Peyer's patch (tissue), 4 donors: ENCODE measurements around the gene TLR1.

ENCODE experiments used
- CTCF ChIP-seq, 6 experiments: fragments of 450-650 bp in 4 of 6; fragments of 200-600 bp in 2 of 6; sonication (generic) in 1 of 6; IDR thresholded peaks; one replicate each; pipeline ENCODE4 v1.5.1; 2017 to 2019; ENCODE audit warnings: antibody characterized with exemption in 6 of 6, mild to moderate bottlenecking in 3 of 6, moderate library complexity in 1 of 6
- POLR2A ChIP-seq, 2 donors: fragments of 450-650 bp; IDR thresholded peaks; one replicate each; pipeline ENCODE4 v1.5.1; 2017; ENCODE audit warnings: antibody characterized with exemption in 2 of 2, mild to moderate bottlenecking in 2 of 2, moderate library complexity in 2 of 2

- TF ChIP-seq CTCF (IDR thresholded peaks at IDR 0.05): no peak
- no peak for TF ChIP-seq POLR2A (IDR thresholded peaks at IDR 0.05)
Measured at GRCh38 chr4:38819569-38819968, 15.0 kb upstream of the TLR1 start.
